Astrocyte of the spinal cord (primary cell): Measurements from ENCODE around the gene NDRG4.

Experiments used
- DNase-seq: peaks from one replicate; pipeline ENCODE4 v3.0.0; 2011; ENCODE audit warnings: low read depth, low spot score
- H3K4me3 ChIP-seq: 2 replicates; pipeline ENCODE4 v1.5.1; 2011; ENCODE audit warnings: low read depth, mild to moderate bottlenecking, low read length, moderate library complexity
- CTCF ChIP-seq: IDR thresholded peaks from 2 replicates; pipeline ENCODE4 v1.5.1; 2012; ENCODE audit warnings: low read depth, mild to moderate bottlenecking, low read length, inconsistent platforms
- in situ Hi-C: cut with HindIII; loops from 2 replicates; pipeline ENCODE4 v1.10.0; 2017; ENCODE audit warnings: low sequenced_read_pairs

Gene NDRG4

GRCh38 chr16:58499615-58500351, at the start of gene NDRG4:
Gene NDRG4 (plus strand): TSS chr16:58500143. CDS start chr16:58500249, 106 bp downstream.
- DNase-seq, result peak; percentile 91
- in situ Hi-C loops, result no loop called here
- TF ChIP-seq CTCF, result no peak
- H3K4me3 ChIP-seq, result peak within 1 kb of the TSS; percentile 54

- no peak for DNase-seq
- in situ Hi-C loops, result no loop called here
- no peak overlapping the region for H3K4me3 ChIP-seq
- TF ChIP-seq CTCF, result no peak
Observed at GRCh38 chr16:58450590-58450989, 49.4 kb upstream of the NDRG4 start.

GRCh38 chr16:58451265-58451689, 48.7 kb upstream of the NDRG4 start:
- DNase-seq, result no peak
- in situ Hi-C loops, result no loop called here
- no peak for TF ChIP-seq CTCF
- H3K4me3 ChIP-seq, result no peak overlapping the region

GRCh38 chr16:58451945-58452401, 48.0 kb upstream of the NDRG4 start:
- H3K4me3 ChIP-seq, result no peak overlapping the region
- in situ Hi-C loops, result no loop called here
- no peak for TF ChIP-seq CTCF
- no peak for DNase-seq

- no peak overlapping the region for H3K4me3 ChIP-seq
- in situ Hi-C loops, result no loop called here
- no peak for TF ChIP-seq CTCF
- no peak for DNase-seq
Observed at GRCh38 chr16:58452640-58453039, 47.3 kb upstream of the NDRG4 start.

- H3K4me3 ChIP-seq, result no peak overlapping the region
- in situ Hi-C loops, result no loop called here
- TF ChIP-seq CTCF, result no peak
- no peak for DNase-seq
Observed at GRCh38 chr16:58454178-58454577, 45.8 kb upstream of the NDRG4 start.

- no peak for TF ChIP-seq CTCF
- in situ Hi-C loops, result no loop called here
- DNase-seq, result no peak
- H3K4me3 ChIP-seq, result no peak overlapping the region
Observed at GRCh38 chr16:58454856-58455255, 45.1 kb upstream of the NDRG4 start.
